Fibroblast of lung (primary cell): Measurements from ENCODE around the gene SLC15A1.

Experiments used
- EZH2 ChIP-seq: IDR thresholded peaks from 2 replicates; pipeline ENCODE4 v1.5.1; 2012; ENCODE audit warnings: low read length, control low read depth, mild to moderate bottlenecking; ENCODE audit errors: missing control alignments
- TF ChIP-seq, protein P1 (sequence below), 2 donors: IDR thresholded peaks in 1 of 2; conservative IDR thresholded peaks in 1 of 2; 1 replicate in 1 of 2; 2 replicates in 1 of 2; pipeline ENCODE4 v1.5.1; 2011 to 2012; ENCODE audit warnings: low read length in 2 of 2, control low read depth in 1 of 2, inconsistent platforms in 1 of 2, low read depth in 1 of 2, mild to moderate bottlenecking in 1 of 2

DNA sequence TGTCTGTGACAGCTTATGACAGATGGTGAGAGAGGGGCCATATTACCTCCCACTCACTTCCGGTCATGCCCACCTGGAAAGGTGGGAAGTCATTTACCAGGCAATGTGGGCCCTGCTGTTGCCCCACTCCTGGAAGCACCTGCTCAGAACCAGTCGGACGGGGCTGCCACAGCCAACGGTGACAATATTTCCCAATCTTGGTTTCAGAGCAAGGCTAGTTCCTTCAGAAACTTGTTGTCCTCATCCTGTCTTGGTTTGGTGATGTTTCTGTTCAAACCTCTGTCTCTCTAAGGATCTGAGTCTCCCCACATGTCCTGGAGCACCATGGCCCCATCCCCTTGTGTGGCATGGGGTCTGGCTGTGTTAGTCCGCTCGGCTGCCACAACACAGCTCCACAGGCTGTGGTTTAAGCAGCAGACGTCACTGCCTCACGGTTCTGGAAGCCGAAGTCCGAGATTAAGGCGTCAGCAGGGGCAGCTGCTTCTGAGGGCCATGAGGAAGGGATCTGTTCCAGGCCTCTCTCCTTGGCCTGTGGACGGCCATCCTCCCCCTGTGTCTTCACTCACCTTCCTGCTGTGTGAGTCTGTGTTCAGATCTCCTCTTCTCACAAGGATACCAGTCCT, 31.5 kb upstream of the SLC15A1 start:
- no peak for TF ChIP-seq EZH2
- TF ChIP-seq, protein P1, sequence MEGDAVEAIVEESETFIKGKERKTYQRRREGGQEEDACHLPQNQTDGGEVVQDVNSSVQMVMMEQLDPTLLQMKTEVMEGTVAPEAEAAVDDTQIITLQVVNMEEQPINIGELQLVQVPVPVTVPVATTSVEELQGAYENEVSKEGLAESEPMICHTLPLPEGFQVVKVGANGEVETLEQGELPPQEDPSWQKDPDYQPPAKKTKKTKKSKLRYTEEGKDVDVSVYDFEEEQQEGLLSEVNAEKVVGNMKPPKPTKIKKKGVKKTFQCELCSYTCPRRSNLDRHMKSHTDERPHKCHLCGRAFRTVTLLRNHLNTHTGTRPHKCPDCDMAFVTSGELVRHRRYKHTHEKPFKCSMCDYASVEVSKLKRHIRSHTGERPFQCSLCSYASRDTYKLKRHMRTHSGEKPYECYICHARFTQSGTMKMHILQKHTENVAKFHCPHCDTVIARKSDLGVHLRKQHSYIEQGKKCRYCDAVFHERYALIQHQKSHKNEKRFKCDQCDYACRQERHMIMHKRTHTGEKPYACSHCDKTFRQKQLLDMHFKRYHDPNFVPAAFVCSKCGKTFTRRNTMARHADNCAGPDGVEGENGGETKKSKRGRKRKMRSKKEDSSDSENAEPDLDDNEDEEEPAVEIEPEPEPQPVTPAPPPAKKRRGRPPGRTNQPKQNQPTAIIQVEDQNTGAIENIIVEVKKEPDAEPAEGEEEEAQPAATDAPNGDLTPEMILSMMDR (conservative IDR thresholded peaks at IDR 0.05 in 1 of 2, IDR thresholded peaks at IDR 0.05 in 1 of 2; ENCODE audit: low read depth in 1 of 2, low read length in 2 of 2): no peak
